Hepatocyte (in vitro differentiated cells): ENCODE results near the gene SGMS2.

Source experiments
- CTCF ChIP-seq: fragments of 200-600 bp; sonication (generic); IDR thresholded peaks from 2 replicates; pipeline ENCODE4 v1.5.1; 2016; ENCODE audit warnings: antibody characterized with exemption, mild to moderate bottlenecking; ENCODE audit not compliant: poor library complexity
- EZH2 ChIP-seq: fragments of 200-600 bp; sonication (generic); IDR thresholded peaks from 2 replicates; pipeline ENCODE4 v1.6.1; 2016; ENCODE audit warnings: antibody characterized with exemption, mild to moderate bottlenecking, borderline replicate concordance
- EZH2phosphoT487 ChIP-seq: fragments of 200-600 bp; sonication (generic); IDR thresholded peaks from one replicate; pipeline ENCODE4 v1.6.1; 2018; ENCODE audit warnings: antibody characterized with exemption, mild to moderate bottlenecking, low read depth, moderate library complexity; ENCODE audit not compliant: unreplicated experiment, severe bottlenecking

GRCh38 chr4:107850438-107850837 is 25.7 kb downstream of the SGMS2 start:
- TF ChIP-seq EZH2phosphoT487 (no peak), CTCF (no peak), EZH2 (no peak)
